Psoas muscle (tissue), 8 donors: ENCODE measurements around the gene TTC24. TPM values are rescaled to one million over a fixed set of nuclear protein-coding genes. Genes with fewer than 3 reads are reported as not detected.
A peak's percentile ranks its signal among the peaks of the same experiment; 100 is the strongest.

Source experiments
- ATAC-seq, 4 donors: fragments of 200-7000 bp; cut with Tn5 transposase; one replicate each; pipeline ENCODE4 v1.9.1; 2020; ENCODE audit warnings: moderate library complexity in 3 of 4, mild to moderate bottlenecking in 2 of 4
- DNase-seq, 2 donors: peaks; one replicate each; pipeline ENCODE4 v3.0.0-alpha.2; 2020
- H3K27ac ChIP-seq: fragments of 200-600 bp; one replicate; pipeline ENCODE4 v1.8.0; 2022
- H3K27me3 ChIP-seq, 3 donors: fragments of 200-600 bp in 1 of 3; one replicate each; pipeline versions ENCODE4 v1.6.1 to v1.8.0; 2013 to 2022; ENCODE audit warnings: low read length in 2 of 3, mild to moderate bottlenecking in 2 of 3, moderate library complexity in 1 of 3; ENCODE audit not compliant: insufficient read depth in 3 of 3
- H3K36me3 ChIP-seq, 2 donors: fragments of 200-600 bp in 1 of 2; one replicate each; pipeline versions ENCODE4 v1.6.1 to v1.8.0; 2013 to 2022; ENCODE audit warnings: low read depth in 1 of 2, mild to moderate bottlenecking in 1 of 2, moderate library complexity in 1 of 2; ENCODE audit not compliant: insufficient read depth in 1 of 2
- H3K4me1 ChIP-seq: fragments of 200-600 bp; one replicate; pipeline ENCODE4 v1.8.0; 2022
- H3K4me3 ChIP-seq: fragments of 200-600 bp; one replicate; pipeline ENCODE4 v1.8.0; 2022; ENCODE audit warnings: mild to moderate bottlenecking
- H3K9me3 ChIP-seq: fragments of 200-600 bp; one replicate; pipeline ENCODE4 v1.8.0; 2022
- CTCF ChIP-seq: fragments of 200-600 bp; IDR thresholded peaks from one replicate; pipeline ENCODE4 v1.8.0; 2022; ENCODE audit warnings: antibody characterized with exemption
- whole genome bisulfite sequencing, 3 donors: extraction: QIAGEN DNeasy Blood & Tissue Kit; methylation state at CpG; one replicate each; pipeline versions ENCODE4 v1.1.6 to v1.1.7; 2013; 5-methylcytosine and 5-hydroxymethylcytosine counted together
- intact Hi-C, 2 donors: fragments of 100-400 bp; cut with DNase I; formaldehyde crosslinking; loops; one replicate each; pipeline versions ENCODE4 v1.11.0 to v1.14.2; 2022
- polyA plus RNA-seq, 3 donors: library from polyadenylated mRNA; stranded (reverse); fragments of 200-250 nt; gene quantifications; one replicate each; pipeline ENCODE4 v1.2.3, GENCODE V29; 2013
- total RNA-seq, 4 donors: library from RNA; stranded (reverse); fragmentation: NEBNext Ultra II Directional in 2 of 4; extraction: Animal tissue kit (Norgen Biotek cat#: 25700) in 2 of 4; gene quantifications; one replicate each; pipeline versions ENCODE4 v1.2.1 to v1.2.4, GENCODE V29; 2021 to 2023
- donor health status: healthy with polysubstance abuse.
- donor health status: DM: no; HTN: no; CAD: no; lungs with moderate emphysema.
- donor health status: Bipolar disorder and iron deficiency.
- donor health status: healthy.
- donor health status: DM: yes; HTN: yes; CAD: no.
- donor health status: DM: no; HTN: no; CAD: no.
- donor health status: DM: no; HTN: no; CAD: no.
- donor health status: DM: yes; HTN: yes; CAD: no.

Gene TTC24
- total and polyA plus RNA-seq, 7 donors, result 0.12 to 0.69 (median 0.13) TPM; not detected in 4

- no peaks in the 10 kb centered on the region for H3K9me3 ChIP-seq
- intact Hi-C loops, result no loop called here
Measured at GRCh38 chr1:156589546-156589945, 10.0 kb downstream of the TTC24 start.

DNA sequence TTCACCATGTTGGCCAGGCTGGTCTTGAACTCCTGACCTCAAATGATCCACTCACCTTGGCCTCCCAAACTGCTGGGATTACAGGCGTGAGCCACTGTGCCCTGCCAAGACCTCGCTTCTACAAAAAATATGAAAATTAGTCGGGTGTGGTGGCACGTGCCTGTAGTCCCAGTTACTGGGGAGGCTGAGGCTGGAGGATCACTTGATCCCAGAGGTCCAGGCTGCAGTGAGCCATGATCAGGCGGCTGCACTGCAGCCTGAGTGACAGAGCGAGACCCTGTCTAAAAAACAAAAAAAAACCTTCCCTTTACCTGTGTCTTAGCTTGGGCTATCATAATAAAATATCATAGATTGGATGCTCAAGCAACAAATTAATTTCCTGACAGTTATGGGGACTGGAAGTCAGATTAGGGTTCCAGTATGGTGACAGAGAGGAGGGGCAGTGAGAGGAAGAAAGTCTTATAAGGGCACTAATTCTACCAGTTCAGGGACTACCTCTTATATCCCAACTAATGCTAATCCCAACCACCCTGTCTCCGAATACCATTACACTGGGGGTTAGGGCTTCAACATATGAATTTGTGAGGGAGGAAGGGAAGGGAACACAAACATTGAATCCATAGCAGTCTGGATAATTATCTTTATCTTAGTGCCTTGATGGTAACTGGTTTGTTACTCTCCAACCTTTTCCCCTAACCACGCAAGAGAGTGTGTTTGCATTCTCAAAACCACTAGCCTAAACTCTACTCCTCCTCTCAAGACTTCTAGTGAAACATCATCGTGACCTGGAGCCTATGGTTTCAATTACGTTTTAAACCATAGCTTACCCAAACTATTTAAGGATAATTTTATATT is 11.0 kb downstream of the TTC24 start:
- Histone ChIP-seq H3K4me1 (peaks cover 12% of the 10 kb centered on the region), H3K27ac (peak overlapping the region; percentile 92), H3K9me3 (no peaks in the 10 kb centered on the region), H3K27me3 (no peaks in the 10 kb centered on the region), H3K4me3 (peak overlapping the region; percentile 83), H3K36me3 (peaks cover 9 to 32% of the 10 kb centered on the region in 2 donors)
- no peak for ATAC-seq
- DNase-seq, result no peak
- 83 to 85% (median 83%) methylated on average over 10 of the region's 10 CpGs for WGBS, 3 donors
- TF ChIP-seq CTCF, result no peak
- intact Hi-C loops, result no loop called here

More at GRCh38 chr1:156589546-156589945, 10.0 kb downstream of the TTC24 start:
- ATAC-seq (no peak), DNase-seq (no peak)
- 58 to 64% (median 62%) methylated on average over 5 of the region's 5 CpGs for WGBS, 3 donors
- Histone ChIP-seq H3K4me3 (no peak overlapping the region), H3K4me1 (peaks cover 12% of the 10 kb centered on the region), H3K27me3 (no peaks in the 10 kb centered on the region), H3K27ac (no peak overlapping the region), H3K36me3 (peaks cover 5 to 22% of the 10 kb centered on the region in 2 donors)
- TF ChIP-seq CTCF, result no peak

DNA sequence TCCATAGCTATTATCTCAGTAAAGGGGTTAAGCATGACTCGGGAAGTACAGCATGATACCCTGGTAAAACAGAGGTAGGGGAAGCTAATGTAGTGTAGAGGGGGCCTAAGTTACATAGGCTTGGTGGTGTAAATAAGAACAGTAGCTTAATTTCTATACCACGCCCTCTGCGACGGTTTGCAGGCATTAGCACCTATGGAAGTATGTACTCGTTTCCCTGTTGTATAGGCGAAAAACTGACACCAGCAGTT is 11.6 kb downstream of the TTC24 start:
- Histone ChIP-seq H3K9me3 (no peaks in the 10 kb centered on the region), H3K27ac (peak overlapping the region; percentile 92), H3K36me3 (peaks cover 9 to 37% of the 10 kb centered on the region in 2 donors), H3K4me3 (peak overlapping the region; percentile 83), H3K27me3 (no peaks in the 10 kb centered on the region), H3K4me1 (peaks cover 12% of the 10 kb centered on the region)
- TF ChIP-seq CTCF, result no peak
- ATAC-seq (peak in 1 of 4 donors; percentile 11), DNase-seq (no peak)
- intact Hi-C loops, result no loop called here
- WGBS, 3 donors, result 20 to 26% (median 20%) methylated on average over 6 of the region's 6 CpGs

DNA sequence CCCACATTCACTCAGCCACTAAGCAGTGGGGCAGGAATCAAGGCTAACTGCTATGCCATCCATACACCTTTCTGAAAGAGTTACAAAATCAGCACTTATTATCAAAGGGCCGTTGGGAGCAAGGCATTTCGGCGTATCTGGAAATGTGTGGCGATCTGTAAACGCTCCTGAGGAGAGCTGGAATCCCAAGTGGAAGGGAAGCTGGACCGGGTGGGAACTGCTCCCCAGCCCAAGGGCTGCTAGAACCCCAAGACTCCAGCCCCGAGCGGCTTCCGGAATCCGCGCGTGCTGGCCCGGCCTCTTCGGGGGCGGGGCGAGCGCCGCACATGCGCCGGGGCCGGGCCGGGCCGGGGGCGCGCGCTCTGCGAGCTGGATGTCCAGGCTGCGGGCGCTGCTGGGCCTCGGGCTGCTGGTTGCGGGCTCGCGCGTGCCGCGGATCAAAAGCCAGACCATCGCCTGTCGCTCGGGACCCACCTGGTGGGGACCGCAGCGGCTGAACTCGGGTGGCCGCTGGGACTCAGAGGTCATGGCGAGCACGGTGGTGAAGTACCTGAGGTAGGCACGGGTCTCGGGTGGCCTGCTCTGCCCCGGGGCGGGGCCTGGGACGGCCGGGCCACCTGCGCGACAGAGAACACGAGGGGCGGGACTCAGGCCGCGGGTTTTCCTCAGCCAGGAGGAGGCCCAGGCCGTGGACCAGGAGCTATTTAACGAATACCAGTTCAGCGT is 12.1 kb downstream of the TTC24 start, which contains the start of gene NAXE:
NAXE (plus strand) TSS at position 345 of the 726 bp plus-strand sequence; CDS start at position 374, 29 bp downstream.
- DNase-seq (peak; percentile 75 to 83), ATAC-seq (peak; percentile 92 to 97 (median 93))
- peak within 1 kb of the TSS; percentile 92 for H3K27ac ChIP-seq
- H3K27me3 ChIP-seq, result no peaks in the 10 kb centered on the region
- intact Hi-C loops, result no loop called here
- H3K4me3 ChIP-seq, result peak within 1 kb of the TSS; percentile 83
- 1% methylated on average over 38 to 60 of the region's 60 CpGs for WGBS, 3 donors
- TF ChIP-seq CTCF, result no peak
- no peaks in the 10 kb centered on the region for H3K9me3 ChIP-seq
- peaks cover 12 to 42% of the 10 kb centered on the region in 2 donors for H3K36me3 ChIP-seq
- H3K4me1 ChIP-seq, result peaks cover 12% of the 10 kb centered on the region
